Measurements from ENCODE around the gene ZMIZ2. TPM values are rescaled to one million over a fixed set of nuclear protein-coding genes. Genes with fewer than 3 reads are reported as not detected.
"Not testable (repeated sequence)": the region's sequence is repeated elsewhere in the genome, so short reads cannot be mapped to it uniquely, and the experiment has no call there.

The ZMIZ2 gene
- total and polyA plus RNA-seq, 4 donors: 4.4 to 11.6 (median 7.7) TPM

DNA sequence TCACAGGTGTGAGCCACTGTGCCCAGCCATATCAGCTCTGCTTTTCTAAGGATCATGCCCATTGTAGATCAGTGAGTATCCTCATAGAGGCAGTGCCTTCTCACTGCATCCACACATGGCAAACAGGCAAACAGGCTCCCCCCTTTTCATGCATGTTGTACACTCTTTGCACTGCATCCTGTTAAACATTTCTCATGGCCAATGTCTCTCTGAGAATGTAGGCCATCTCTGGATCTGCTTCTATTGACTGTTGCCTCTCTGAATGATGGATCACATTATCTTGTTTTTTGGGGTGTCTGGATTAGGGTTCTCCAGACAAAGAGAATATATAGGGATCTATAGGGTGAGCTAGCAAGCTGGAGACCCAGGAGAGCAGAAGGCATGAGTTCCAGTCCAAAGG lies 34.8 kb downstream of the ZMIZ2 start:
- no peak overlapping the region for H3K4me3 ChIP-seq (ENCODE audit: low read depth in 1 of 3, low read length in 3 of 3)
- no peak for DNase-seq (ENCODE audit: low spot score)
- TF ChIP-seq RAD21 (IDR thresholded peaks at IDR 0.05) (no peak), GABPA (IDR thresholded peaks at IDR 0.05 in 1 of 2, conservative IDR thresholded peaks at IDR 0.05 in 1 of 2) (no peak), FOXA1 (IDR thresholded peaks at IDR 0.05) (no peak)
- TF ChIP-seq, protein P1, sequence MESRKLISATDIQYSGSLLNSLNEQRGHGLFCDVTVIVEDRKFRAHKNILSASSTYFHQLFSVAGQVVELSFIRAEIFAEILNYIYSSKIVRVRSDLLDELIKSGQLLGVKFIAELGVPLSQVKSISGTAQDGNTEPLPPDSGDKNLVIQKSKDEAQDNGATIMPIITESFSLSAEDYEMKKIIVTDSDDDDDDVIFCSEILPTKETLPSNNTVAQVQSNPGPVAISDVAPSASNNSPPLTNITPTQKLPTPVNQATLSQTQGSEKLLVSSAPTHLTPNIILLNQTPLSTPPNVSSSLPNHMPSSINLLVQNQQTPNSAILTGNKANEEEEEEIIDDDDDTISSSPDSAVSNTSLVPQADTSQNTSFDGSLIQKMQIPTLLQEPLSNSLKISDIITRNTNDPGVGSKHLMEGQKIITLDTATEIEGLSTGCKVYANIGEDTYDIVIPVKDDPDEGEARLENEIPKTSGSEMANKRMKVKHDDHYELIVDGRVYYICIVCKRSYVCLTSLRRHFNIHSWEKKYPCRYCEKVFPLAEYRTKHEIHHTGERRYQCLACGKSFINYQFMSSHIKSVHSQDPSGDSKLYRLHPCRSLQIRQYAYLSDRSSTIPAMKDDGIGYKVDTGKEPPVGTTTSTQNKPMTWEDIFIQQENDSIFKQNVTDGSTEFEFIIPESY (IDR thresholded peaks at IDR 0.05): no peak
- TF ChIP-seq, protein P2, sequence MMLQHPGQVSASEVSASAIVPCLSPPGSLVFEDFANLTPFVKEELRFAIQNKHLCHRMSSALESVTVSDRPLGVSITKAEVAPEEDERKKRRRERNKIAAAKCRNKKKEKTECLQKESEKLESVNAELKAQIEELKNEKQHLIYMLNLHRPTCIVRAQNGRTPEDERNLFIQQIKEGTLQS (IDR thresholded peaks at IDR 0.05): no peak
- no peaks in the 10 kb centered on the region for H3K4me1 ChIP-seq (ENCODE audit: control insufficient read depth in 4 of 4, insufficient read depth in 4 of 4, low read length in 3 of 4)
- no peak overlapping the region for H3K27ac ChIP-seq (ENCODE audit: low read depth in 1 of 2, low read length in 2 of 2)
- no peaks in the 10 kb centered on the region for H3K27me3 ChIP-seq (ENCODE audit: control insufficient read depth in 4 of 4, insufficient read depth in 4 of 4, low read length in 3 of 4)
- no peak overlapping the region for H3K9ac ChIP-seq (ENCODE audit: low read depth in 1 of 2, low read length in 2 of 2)
- H3K9me3 ChIP-seq (ENCODE audit: control insufficient read depth in 4 of 4, low read length in 3 of 4): peaks cover 0 to 3% (median under 1%) of the 10 kb centered on the region in 4 donors
- H3K36me3 ChIP-seq (ENCODE audit: control insufficient read depth in 4 of 4, insufficient read depth in 3 of 4, low read depth in 1 of 4, low read length in 3 of 4): no peaks in the 10 kb centered on the region

DNA sequence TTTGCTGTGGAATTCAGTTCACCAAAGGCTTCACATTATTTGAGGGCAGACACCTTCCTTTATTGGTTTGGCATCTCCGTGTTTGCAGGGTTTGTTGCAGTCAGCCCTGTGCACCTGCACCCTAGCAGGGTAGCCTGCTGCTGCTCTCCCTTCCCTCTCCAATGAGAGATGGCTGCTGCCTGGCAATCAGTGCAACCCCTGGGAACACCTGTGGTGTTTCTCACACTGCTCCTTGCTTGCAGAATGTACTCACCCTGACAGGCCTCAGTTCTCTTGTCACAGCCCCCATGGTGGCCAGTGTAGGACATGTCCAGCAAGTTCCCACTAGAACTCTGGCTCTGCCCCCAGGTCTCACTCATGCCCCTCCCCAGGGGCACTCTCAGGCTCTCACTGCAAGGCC lies 35.7 kb downstream of the ZMIZ2 start:
- 84% methylated on average over 1 of the region's 1 CpG for WGBS
- Histone ChIP-seq H3K27me3 (ENCODE audit: control insufficient read depth in 4 of 4, insufficient read depth in 4 of 4, low read length in 3 of 4) (no peaks in the 10 kb centered on the region), H3K9me3 (ENCODE audit: control insufficient read depth in 4 of 4, low read length in 3 of 4) (peaks cover 0 to 3% (median under 1%) of the 10 kb centered on the region in 4 donors), H3K27ac (ENCODE audit: low read depth in 1 of 2, low read length in 2 of 2) (no peak overlapping the region), H3K36me3 (ENCODE audit: control insufficient read depth in 4 of 4, insufficient read depth in 3 of 4, low read depth in 1 of 4, low read length in 3 of 4) (no peaks in the 10 kb centered on the region), H3K9ac (ENCODE audit: low read depth in 1 of 2, low read length in 2 of 2) (no peak overlapping the region), H3K4me1 (ENCODE audit: control insufficient read depth in 4 of 4, insufficient read depth in 4 of 4, low read length in 3 of 4) (no peaks in the 10 kb centered on the region), H3K4me3 (ENCODE audit: low read depth in 1 of 3, low read length in 3 of 3) (no peak overlapping the region)
- TF ChIP-seq, protein P3, sequence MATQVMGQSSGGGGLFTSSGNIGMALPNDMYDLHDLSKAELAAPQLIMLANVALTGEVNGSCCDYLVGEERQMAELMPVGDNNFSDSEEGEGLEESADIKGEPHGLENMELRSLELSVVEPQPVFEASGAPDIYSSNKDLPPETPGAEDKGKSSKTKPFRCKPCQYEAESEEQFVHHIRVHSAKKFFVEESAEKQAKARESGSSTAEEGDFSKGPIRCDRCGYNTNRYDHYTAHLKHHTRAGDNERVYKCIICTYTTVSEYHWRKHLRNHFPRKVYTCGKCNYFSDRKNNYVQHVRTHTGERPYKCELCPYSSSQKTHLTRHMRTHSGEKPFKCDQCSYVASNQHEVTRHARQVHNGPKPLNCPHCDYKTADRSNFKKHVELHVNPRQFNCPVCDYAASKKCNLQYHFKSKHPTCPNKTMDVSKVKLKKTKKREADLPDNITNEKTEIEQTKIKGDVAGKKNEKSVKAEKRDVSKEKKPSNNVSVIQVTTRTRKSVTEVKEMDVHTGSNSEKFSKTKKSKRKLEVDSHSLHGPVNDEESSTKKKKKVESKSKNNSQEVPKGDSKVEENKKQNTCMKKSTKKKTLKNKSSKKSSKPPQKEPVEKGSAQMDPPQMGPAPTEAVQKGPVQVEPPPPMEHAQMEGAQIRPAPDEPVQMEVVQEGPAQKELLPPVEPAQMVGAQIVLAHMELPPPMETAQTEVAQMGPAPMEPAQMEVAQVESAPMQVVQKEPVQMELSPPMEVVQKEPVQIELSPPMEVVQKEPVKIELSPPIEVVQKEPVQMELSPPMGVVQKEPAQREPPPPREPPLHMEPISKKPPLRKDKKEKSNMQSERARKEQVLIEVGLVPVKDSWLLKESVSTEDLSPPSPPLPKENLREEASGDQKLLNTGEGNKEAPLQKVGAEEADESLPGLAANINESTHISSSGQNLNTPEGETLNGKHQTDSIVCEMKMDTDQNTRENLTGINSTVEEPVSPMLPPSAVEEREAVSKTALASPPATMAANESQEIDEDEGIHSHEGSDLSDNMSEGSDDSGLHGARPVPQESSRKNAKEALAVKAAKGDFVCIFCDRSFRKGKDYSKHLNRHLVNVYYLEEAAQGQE (IDR thresholded peaks at IDR 0.05): no peak
- no peak for DNase-seq (ENCODE audit: low spot score)

DNA sequence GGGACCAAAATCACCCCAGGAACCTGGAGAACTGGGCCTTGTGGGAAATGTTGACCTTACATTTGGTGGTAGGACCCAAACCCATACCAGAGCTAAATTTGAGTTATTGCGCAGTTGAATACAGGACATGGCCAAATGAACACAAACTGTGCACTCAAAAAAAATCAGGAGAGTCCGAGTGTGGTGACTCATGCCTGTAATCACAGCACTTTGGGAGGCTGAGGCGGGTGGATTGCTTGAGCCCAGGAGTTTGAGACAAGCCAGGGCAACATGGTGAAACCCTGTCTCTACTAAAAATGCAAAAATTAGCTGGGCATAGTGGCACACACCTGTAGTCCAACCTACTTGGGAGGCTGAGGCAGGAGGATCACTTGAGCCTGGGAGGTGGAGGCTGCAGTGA lies 36.6 kb downstream of the ZMIZ2 start:
- not testable (repeated sequence) for H3K4me3 ChIP-seq (ENCODE audit: low read depth in 1 of 3, low read length in 3 of 3); H3K27me3 ChIP-seq (ENCODE audit: control insufficient read depth in 4 of 4, insufficient read depth in 4 of 4, low read length in 3 of 4); H3K27ac ChIP-seq (ENCODE audit: low read depth in 1 of 2, low read length in 2 of 2); H3K9ac ChIP-seq (ENCODE audit: low read depth in 1 of 2, low read length in 2 of 2); H3K4me1 ChIP-seq (ENCODE audit: control insufficient read depth in 4 of 4, insufficient read depth in 4 of 4, low read length in 3 of 4); DNase-seq (ENCODE audit: low spot score); H3K9me3 ChIP-seq (ENCODE audit: control insufficient read depth in 4 of 4, low read length in 3 of 4); H3K36me3 ChIP-seq (ENCODE audit: control insufficient read depth in 4 of 4, insufficient read depth in 3 of 4, low read depth in 1 of 4, low read length in 3 of 4)
- WGBS: 96% methylated on average over 3 of the region's 3 CpGs

DNA sequence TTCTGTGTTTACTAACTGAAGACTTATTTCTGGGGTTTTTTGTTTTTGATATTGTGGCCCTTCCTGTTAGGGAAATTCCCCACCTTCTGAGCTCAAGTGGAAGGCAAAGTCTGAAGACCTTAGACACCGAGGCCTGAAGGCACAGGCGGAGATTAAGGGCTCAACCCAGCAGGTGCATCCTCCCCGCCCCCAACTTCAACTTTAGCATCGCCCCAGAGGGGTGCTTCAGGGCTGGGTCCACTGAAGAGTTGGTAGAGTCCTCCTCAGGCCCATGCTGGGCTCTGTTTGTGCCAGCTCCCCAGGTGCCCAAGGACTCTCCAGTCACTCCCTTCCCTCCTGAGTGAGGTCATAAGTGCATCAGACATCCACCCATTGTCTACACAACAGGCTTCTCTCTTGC lies 38.4 kb downstream of the ZMIZ2 start:
- Histone ChIP-seq H3K36me3 (ENCODE audit: control insufficient read depth in 4 of 4, insufficient read depth in 3 of 4, low read depth in 1 of 4, low read length in 3 of 4) (no peaks in the 10 kb centered on the region), H3K4me1 (ENCODE audit: control insufficient read depth in 4 of 4, insufficient read depth in 4 of 4, low read length in 3 of 4) (no peaks in the 10 kb centered on the region), H3K9me3 (ENCODE audit: control insufficient read depth in 4 of 4, low read length in 3 of 4) (peaks cover 0 to 3% (median under 1%) of the 10 kb centered on the region in 4 donors), H3K27ac (ENCODE audit: low read depth in 1 of 2, low read length in 2 of 2) (no peak overlapping the region), H3K4me3 (ENCODE audit: low read depth in 1 of 3, low read length in 3 of 3) (no peak overlapping the region), H3K27me3 (ENCODE audit: control insufficient read depth in 4 of 4, insufficient read depth in 4 of 4, low read length in 3 of 4) (no peaks in the 10 kb centered on the region), H3K9ac (ENCODE audit: low read depth in 1 of 2, low read length in 2 of 2) (no peak overlapping the region)
- DNase-seq (ENCODE audit: low spot score): no peak
- WGBS: 80% methylated on average over 4 of the region's 4 CpGs
- TF ChIP-seq RXRA (IDR thresholded peaks at IDR 0.05): no peak
- TF ChIP-seq, protein P4, sequence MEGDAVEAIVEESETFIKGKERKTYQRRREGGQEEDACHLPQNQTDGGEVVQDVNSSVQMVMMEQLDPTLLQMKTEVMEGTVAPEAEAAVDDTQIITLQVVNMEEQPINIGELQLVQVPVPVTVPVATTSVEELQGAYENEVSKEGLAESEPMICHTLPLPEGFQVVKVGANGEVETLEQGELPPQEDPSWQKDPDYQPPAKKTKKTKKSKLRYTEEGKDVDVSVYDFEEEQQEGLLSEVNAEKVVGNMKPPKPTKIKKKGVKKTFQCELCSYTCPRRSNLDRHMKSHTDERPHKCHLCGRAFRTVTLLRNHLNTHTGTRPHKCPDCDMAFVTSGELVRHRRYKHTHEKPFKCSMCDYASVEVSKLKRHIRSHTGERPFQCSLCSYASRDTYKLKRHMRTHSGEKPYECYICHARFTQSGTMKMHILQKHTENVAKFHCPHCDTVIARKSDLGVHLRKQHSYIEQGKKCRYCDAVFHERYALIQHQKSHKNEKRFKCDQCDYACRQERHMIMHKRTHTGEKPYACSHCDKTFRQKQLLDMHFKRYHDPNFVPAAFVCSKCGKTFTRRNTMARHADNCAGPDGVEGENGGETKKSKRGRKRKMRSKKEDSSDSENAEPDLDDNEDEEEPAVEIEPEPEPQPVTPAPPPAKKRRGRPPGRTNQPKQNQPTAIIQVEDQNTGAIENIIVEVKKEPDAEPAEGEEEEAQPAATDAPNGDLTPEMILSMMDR (IDR thresholded peaks at IDR 0.05; ENCODE audit: low read depth, low read length, missing input control): no peak
- TF ChIP-seq EGR1 (IDR thresholded peaks at IDR 0.05; ENCODE audit: low read depth in 2 of 2): no peak
- TF ChIP-seq YY1 (IDR thresholded peaks at IDR 0.05): no peak
- TF ChIP-seq GABPA (IDR thresholded peaks at IDR 0.05 in 1 of 2, conservative IDR thresholded peaks at IDR 0.05 in 1 of 2): no peak
- no peak for TF ChIP-seq FOXA2 (IDR thresholded peaks at IDR 0.05)
- no peak for TF ChIP-seq JUND (IDR thresholded peaks at IDR 0.05)
- TF ChIP-seq FOXA1 (IDR thresholded peaks at IDR 0.05): no peak
- TF ChIP-seq, protein P5, sequence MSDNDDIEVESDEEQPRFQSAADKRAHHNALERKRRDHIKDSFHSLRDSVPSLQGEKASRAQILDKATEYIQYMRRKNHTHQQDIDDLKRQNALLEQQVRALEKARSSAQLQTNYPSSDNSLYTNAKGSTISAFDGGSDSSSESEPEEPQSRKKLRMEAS (IDR thresholded peaks at IDR 0.05): no peak
- no peak for TF ChIP-seq HNF4G (IDR thresholded peaks at IDR 0.05)
- TF ChIP-seq HNF4A (conservative IDR thresholded peaks at IDR 0.05): no peak
